IgD-negative memory B cell (primary cell): ENCODE data around the gene CD200R1. TPM values are rescaled to one million over a fixed set of nuclear protein-coding genes. Genes with fewer than 3 reads are reported as not detected.

Source experiments
- H3K27ac Mint-ChIP-seq, 3 donors: one replicate each; pipeline ENCODE4 v1.8.0; 2020 to 2022; ENCODE audit warnings: mild to moderate bottlenecking in 3 of 3, mixed read lengths in 3 of 3, moderate library complexity in 1 of 3
- H3K27me3 Mint-ChIP-seq: one replicate; pipeline ENCODE4 v1.8.0; 2021; ENCODE audit warnings: mixed read lengths
- H3K36me3 Mint-ChIP-seq: one replicate; pipeline ENCODE4 v1.8.0; 2020; ENCODE audit warnings: mild to moderate bottlenecking, mixed read lengths
- H3K4me1 Mint-ChIP-seq, 3 donors: one replicate each; pipeline ENCODE4 v1.8.0; 2020 to 2022; ENCODE audit warnings: mixed read lengths in 3 of 3, mild to moderate bottlenecking in 1 of 3
- H3K4me3 Mint-ChIP-seq, 4 donors: one replicate each; pipeline ENCODE4 v1.8.0; 2020 to 2022; ENCODE audit warnings: mild to moderate bottlenecking in 4 of 4, mixed read lengths in 4 of 4, moderate library complexity in 3 of 4
- H3K9me3 Mint-ChIP-seq, 3 donors: one replicate each; pipeline ENCODE4 v1.8.0; 2020 to 2021; ENCODE audit warnings: mixed read lengths in 3 of 3, mild to moderate bottlenecking in 1 of 3
- polyA plus RNA-seq: library from polyadenylated mRNA; unstranded; fragments of 300-500 nt; fragmentation: Illumina TruSeq; gene quantifications from one replicate; pipeline ENCODE4 v1.2.3, GENCODE V29; 2021

CD200R1 gene
- polyA plus RNA-seq, 1 donor from 2014 or later, result 8.5 TPM

- Mint-ChIP-seq H3K9me3 (no peaks in the 10 kb centered on the region), H3K27me3 (no peaks in the 10 kb centered on the region), H3K27ac (peak overlapping the region in 1 of 3 donors; percentile 49), H3K4me3 (peak overlapping the region in 1 of 4 donors; percentile 37), H3K4me1 (peaks cover 34 to 49% (median 49%) of the 10 kb centered on the region in 3 donors), H3K36me3 (peaks cover 1% of the 10 kb centered on the region)
These were observed 12.9 kb upstream of the CD200R1 start for GRCh38 chr3:112987710-112988334.

GRCh38 chr3:112984485-112984884 is 9.6 kb upstream of the CD200R1 start:
- H3K36me3 Mint-ChIP-seq, result peaks cover 1% of the 10 kb centered on the region
- H3K27me3 Mint-ChIP-seq, result no peaks in the 10 kb centered on the region
- H3K27ac Mint-ChIP-seq, result peak overlapping the region; percentile 19 to 47 (median 20)
- peak overlapping the region in 2 of 4 donors; percentile 30 to 49 for H3K4me3 Mint-ChIP-seq
- peaks cover 30 to 42% (median 34%) of the 10 kb centered on the region in 3 donors for H3K4me1 Mint-ChIP-seq
- no peaks in the 10 kb centered on the region for H3K9me3 Mint-ChIP-seq

GRCh38 chr3:112982710-112983109 is 7.8 kb upstream of the CD200R1 start:
- no peaks in the 10 kb centered on the region for H3K27me3 Mint-ChIP-seq
- H3K9me3 Mint-ChIP-seq, result no peaks in the 10 kb centered on the region
- H3K36me3 Mint-ChIP-seq, result peaks cover under 1% of the 10 kb centered on the region
- peaks cover 38 to 50% (median 44%) of the 10 kb centered on the region in 3 donors for H3K4me1 Mint-ChIP-seq
- peak overlapping the region in 2 of 3 donors; percentile 6 to 60 for H3K27ac Mint-ChIP-seq
- peak overlapping the region in 2 of 4 donors; percentile 10 to 19 for H3K4me3 Mint-ChIP-seq

DNA sequence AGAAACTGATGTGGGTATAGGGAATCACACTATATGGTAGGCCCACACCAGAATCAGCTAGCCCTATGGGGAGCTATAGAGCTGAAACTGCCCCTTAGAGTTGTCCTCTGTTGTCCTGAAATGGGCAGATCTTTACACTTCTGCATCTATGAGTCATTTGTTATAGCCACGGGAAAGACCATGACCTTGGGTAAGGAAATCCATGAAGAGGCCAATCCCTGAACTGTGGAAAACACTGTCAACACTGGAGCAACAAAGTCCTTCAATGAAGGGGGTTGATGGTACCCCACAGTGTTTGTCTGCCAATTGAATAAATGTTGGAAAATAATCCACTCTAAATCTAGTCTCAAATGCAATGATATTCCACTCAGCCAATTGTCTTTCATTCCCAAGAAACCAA is 5.2 kb upstream of the CD200R1 start:
- Mint-ChIP-seq H3K4me1 (peaks cover 47 to 70% (median 53%) of the 10 kb centered on the region in 3 donors), H3K36me3 (no peaks in the 10 kb centered on the region), H3K4me3 (no peak overlapping the region), H3K9me3 (no peaks in the 10 kb centered on the region), H3K27me3 (no peaks in the 10 kb centered on the region), H3K27ac (no peak overlapping the region)

- H3K27ac Mint-ChIP-seq, result peak overlapping the region in 1 of 3 donors; percentile 15
- peak overlapping the region in 1 of 4 donors; percentile 21 for H3K4me3 Mint-ChIP-seq
- no peaks in the 10 kb centered on the region for H3K36me3 Mint-ChIP-seq
- no peaks in the 10 kb centered on the region for H3K9me3 Mint-ChIP-seq
- no peaks in the 10 kb centered on the region for H3K27me3 Mint-ChIP-seq
- H3K4me1 Mint-ChIP-seq, result peaks cover 51 to 67% (median 53%) of the 10 kb centered on the region in 3 donors
These were observed 4.4 kb upstream of the CD200R1 start for GRCh38 chr3:112979244-112979832.

DNA sequence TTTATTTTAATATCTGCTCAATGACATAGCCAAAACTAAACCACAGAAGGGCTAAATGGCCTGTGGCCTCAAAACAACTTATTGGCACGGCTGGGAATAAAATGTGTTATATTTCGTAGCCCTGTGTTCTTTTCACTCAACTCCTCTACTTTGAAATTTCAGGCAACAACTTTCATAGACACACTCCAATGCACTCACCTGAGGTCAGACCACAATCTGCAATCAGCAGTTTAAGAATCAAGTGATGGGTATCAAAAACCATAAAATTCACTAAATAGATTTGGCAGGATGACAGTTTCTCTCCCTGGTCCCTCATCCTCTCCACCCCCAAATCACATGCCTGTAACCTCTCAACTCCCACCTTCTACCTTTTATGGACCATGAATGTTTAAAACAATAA is 2.0 kb upstream of the CD200R1 start:
- H3K4me3 Mint-ChIP-seq, result peak overlapping the region; percentile 18 to 65 (median 53)
- peaks cover 45 to 58% (median 57%) of the 10 kb centered on the region in 3 donors for H3K4me1 Mint-ChIP-seq
- no peaks in the 10 kb centered on the region for H3K9me3 Mint-ChIP-seq
- peak overlapping the region; percentile 5 to 81 (median 33) for H3K27ac Mint-ChIP-seq
- H3K27me3 Mint-ChIP-seq, result no peaks in the 10 kb centered on the region
- no peaks in the 10 kb centered on the region for H3K36me3 Mint-ChIP-seq

- peaks cover 50 to 66% (median 57%) of the 10 kb centered on the region in 3 donors for H3K4me1 Mint-ChIP-seq
- H3K9me3 Mint-ChIP-seq, result no peaks in the 10 kb centered on the region
- H3K36me3 Mint-ChIP-seq, result no peaks in the 10 kb centered on the region
- H3K27ac Mint-ChIP-seq, result peak overlapping the region; percentile 46 to 97 (median 88)
- peak overlapping the region in 3 of 4 donors; percentile 61 to 85 (median 80) for H3K4me3 Mint-ChIP-seq
- no peaks in the 10 kb centered on the region for H3K27me3 Mint-ChIP-seq
These were observed 1.1 kb upstream of the CD200R1 start for GRCh38 chr3:112976001-112976400.

- Mint-ChIP-seq H3K27me3 (no peaks in the 10 kb centered on the region), H3K4me3 (peak overlapping the region; percentile 80 to 96 (median 90)), H3K36me3 (no peaks in the 10 kb centered on the region), H3K4me1 (peaks cover 51 to 69% (median 68%) of the 10 kb centered on the region in 3 donors), H3K9me3 (no peaks in the 10 kb centered on the region), H3K27ac (peak overlapping the region; percentile 52 to 97 (median 88))
These were observed 755 bp downstream of the CD200R1 start for GRCh38 chr3:112974178-112974517.

GRCh38 chr3:112973325-112974177 is 1.4 kb downstream of the CD200R1 start:
- Mint-ChIP-seq H3K4me1 (peaks cover 56 to 71% (median 70%) of the 10 kb centered on the region in 3 donors), H3K27me3 (no peaks in the 10 kb centered on the region), H3K36me3 (no peaks in the 10 kb centered on the region)

GRCh38 chr3:112972158-112972557 is 2.7 kb downstream of the CD200R1 start:
- Mint-ChIP-seq H3K36me3 (no peaks in the 10 kb centered on the region), H3K27me3 (peaks cover 1% of the 10 kb centered on the region), H3K9me3 (no peaks in the 10 kb centered on the region), H3K4me1 (peaks cover 59 to 72% (median 71%) of the 10 kb centered on the region in 3 donors), H3K27ac (peak overlapping the region; percentile 49 to 67 (median 54)), H3K4me3 (peak overlapping the region; percentile 80 to 96 (median 90))

More at GRCh38 chr3:112973325-112974177, 1.4 kb downstream of the CD200R1 start:
- H3K4me3 Mint-ChIP-seq, result peak overlapping the region; percentile 80 to 96 (median 90)
- no peaks in the 10 kb centered on the region for H3K9me3 Mint-ChIP-seq
- H3K27ac Mint-ChIP-seq, result peak overlapping the region; percentile 52 to 97 (median 88)

GRCh38 chr3:112967828-112968227 is 7.1 kb downstream of the CD200R1 start:
- H3K4me3 Mint-ChIP-seq, result peak overlapping the region in 1 of 4 donors; percentile 65

GRCh38 chr3:112967425-112967824 is 7.5 kb downstream of the CD200R1 start:
- H3K27ac Mint-ChIP-seq, result peak overlapping the region in 2 of 3 donors; percentile 0 to 56
- peaks cover 16% of the 10 kb centered on the region for H3K36me3 Mint-ChIP-seq
- peaks cover 35 to 69% (median 54%) of the 10 kb centered on the region in 3 donors for H3K4me1 Mint-ChIP-seq
- H3K4me3 Mint-ChIP-seq, result peak overlapping the region in 1 of 4 donors; percentile 65
- peaks cover 1% of the 10 kb centered on the region for H3K27me3 Mint-ChIP-seq
- H3K9me3 Mint-ChIP-seq, result peaks cover 6 to 16% (median 14%) of the 10 kb centered on the region in 3 donors

More at GRCh38 chr3:112967828-112968227, 7.1 kb downstream of the CD200R1 start:
- peaks cover 37 to 70% (median 54%) of the 10 kb centered on the region in 3 donors for H3K4me1 Mint-ChIP-seq
- H3K27me3 Mint-ChIP-seq, result peaks cover 1% of the 10 kb centered on the region
- H3K36me3 Mint-ChIP-seq, result peaks cover 16% of the 10 kb centered on the region
- H3K27ac Mint-ChIP-seq, result peak overlapping the region in 2 of 3 donors; percentile 0 to 56
- H3K9me3 Mint-ChIP-seq, result peaks cover 6 to 15% (median 14%) of the 10 kb centered on the region in 3 donors

- Mint-ChIP-seq H3K36me3 (peaks cover 18% of the 10 kb centered on the region), H3K4me3 (peak overlapping the region in 3 of 4 donors; percentile 8 to 64 (median 25)), H3K27me3 (peaks cover 1% of the 10 kb centered on the region), H3K9me3 (peaks cover 6 to 16% (median 14%) of the 10 kb centered on the region in 3 donors), H3K4me1 (peaks cover 31 to 67% (median 52%) of the 10 kb centered on the region in 3 donors), H3K27ac (peak overlapping the region in 2 of 3 donors; percentile 2 to 15)
These were observed 8.3 kb downstream of the CD200R1 start for GRCh38 chr3:112966633-112967032.

- Mint-ChIP-seq H3K27ac (no peak overlapping the region), H3K36me3 (peaks cover 20% of the 10 kb centered on the region), H3K9me3 (peaks cover 6 to 16% (median 14%) of the 10 kb centered on the region in 3 donors), H3K4me3 (no peak overlapping the region), H3K27me3 (peaks cover 1% of the 10 kb centered on the region), H3K4me1 (peaks cover 32 to 62% (median 47%) of the 10 kb centered on the region in 3 donors)
These were observed 9.2 kb downstream of the CD200R1 start for GRCh38 chr3:112965656-112966055.
